Endothelial cell of umbilical vein (primary cell): ENCODE data around the gene WBP4. TPM values are rescaled to one million over a fixed set of nuclear protein-coding genes. Genes with fewer than 3 reads are reported as not detected.

Experiments used
- BruUV-seq: library from RNA; stranded (reverse); fragments of 400-500 nt; replicated peaks from 2 replicates; lab custom pipeline; 2021; lab: Mats Ljungman, UMichigan
- CTCF ChIA-PET: fragments of 300-600, 350-600 bp; sonication (Branson Sonifier 250); formaldehyde crosslinking; loops from one replicate; lab custom pipeline; 2021; ENCODE audit warnings: antibody characterized with exemption, inconsistent platforms; lab: Charles Lee
- POLR2A ChIA-PET: fragments of 300-600, 350-600 bp; sonication (Branson Sonifier 250); formaldehyde crosslinking; loops from one replicate; lab custom pipeline; 2021; ENCODE audit warnings: antibody characterized with exemption, inconsistent platforms; lab: Charles Lee
- DNase-seq: peaks from one replicate; pipeline ENCODE4 v3.0.0-alpha.2; 2011; ENCODE audit warnings: low read depth, low spot score
- FAIRE-seq: peaks from 2 replicates; lab custom pipeline; 2011; peaks lifted over from hg19 to GRCh38; lab: Jason Lieb, UNC
- H2AFZ ChIP-seq: 2 replicates; pipeline ENCODE4 v1.6.0; 2012; ENCODE audit warnings: low read depth, low read length, control low read depth, inconsistent platforms
- H3K27ac ChIP-seq: 2 replicates; pipeline ENCODE4 v1.5.1; 2011; ENCODE audit warnings: low read depth, mild to moderate bottlenecking, control low read depth, low read length, moderate library complexity; ENCODE audit not compliant: insufficient read depth
- H3K27me3 ChIP-seq, 2 experiments: 2 replicates each; pipeline versions ENCODE4 v1.6.0 to v1.6.1; 2011; ENCODE audit warnings: low read length in 2 of 2, mixed read lengths in 1 of 2; ENCODE audit not compliant: control insufficient read depth in 2 of 2, insufficient read depth in 2 of 2
- H3K36me3 ChIP-seq, 2 experiments: 2 replicates in 1 of 2; 3 replicates in 1 of 2; pipeline ENCODE4 v1.5.1; 2011; ENCODE audit warnings: low read length in 2 of 2, mild to moderate bottlenecking in 1 of 2, moderate library complexity in 1 of 2; ENCODE audit not compliant: control insufficient read depth in 2 of 2, insufficient read depth in 2 of 2; ENCODE audit errors: extremely low read depth in 1 of 2
- H3K4me1 ChIP-seq: 3 replicates; pipeline ENCODE4 v1.5.1; 2011; ENCODE audit warnings: mild to moderate bottlenecking, low read length; ENCODE audit not compliant: control insufficient read depth, insufficient read depth; ENCODE audit errors: extremely low read depth
- H3K4me2 ChIP-seq: 2 replicates; pipeline ENCODE4 v1.6.1; 2011; ENCODE audit warnings: low read length, control low read depth, mixed read lengths; ENCODE audit not compliant: insufficient read depth
- H3K4me3 ChIP-seq, 3 experiments: fragments of 200-600 bp in 1 of 3; sonication (generic), shearing (Covaris generic) in 1 of 3; replicated peaks in 1 of 3; 2 replicates each; pipeline ENCODE4 v1.5.1; 2011 to 2016; ENCODE audit warnings: control low read depth in 3 of 3, low read length in 3 of 3, mild to moderate bottlenecking in 2 of 3, inconsistent platforms in 1 of 3, low read depth in 1 of 3, moderate library complexity in 1 of 3; ENCODE audit not compliant: insufficient read depth in 1 of 3
- H3K79me2 ChIP-seq: 2 replicates; pipeline ENCODE4 v1.6.0; 2012; ENCODE audit warnings: low read length, inconsistent platforms; ENCODE audit not compliant: control insufficient read depth, insufficient read depth
- H3K9ac ChIP-seq: replicated peaks from 2 replicates; pipeline ENCODE3; 2011; ENCODE audit warnings: low read length, control low read depth; ENCODE audit not compliant: insufficient read depth; ENCODE audit errors: extremely low read depth
- H3K9me1 ChIP-seq: replicated peaks from 3 replicates; pipeline ENCODE4 v1.6.0; 2011; ENCODE audit warnings: mild to moderate bottlenecking, low read length; ENCODE audit not compliant: control insufficient read depth, insufficient read depth; ENCODE audit errors: extremely low read depth
- H3K9me3 ChIP-seq: replicated peaks from 2 replicates; pipeline ENCODE4 v1.5.1; 2012; ENCODE audit warnings: low read length, inconsistent platforms; ENCODE audit not compliant: control insufficient read depth, insufficient read depth
- H4K20me1 ChIP-seq: replicated peaks from 2 replicates; pipeline ENCODE3; 2011; ENCODE audit warnings: mild to moderate bottlenecking, low read length; ENCODE audit not compliant: control insufficient read depth, insufficient read depth; ENCODE audit errors: extremely low read depth
- CTCF ChIP-seq, 2 donors: IDR thresholded peaks; 1 replicate in 1 of 2; 2 replicates in 1 of 2; pipeline ENCODE4 v1.5.1; 2011; ENCODE audit warnings: low read length in 2 of 2, mild to moderate bottlenecking in 2 of 2, moderate library complexity in 2 of 2, control low read depth in 1 of 2, inconsistent platforms in 1 of 2, low read depth in 1 of 2; ENCODE audit not compliant: insufficient read depth in 1 of 2; ENCODE audit errors: extremely low read depth in 1 of 2
- EZH2 ChIP-seq: IDR thresholded peaks from 2 replicates; pipeline ENCODE4 v1.6.1; 2012; ENCODE audit warnings: borderline replicate concordance, low read depth, mild to moderate bottlenecking, moderate library complexity, low read length, inconsistent platforms; ENCODE audit not compliant: severe bottlenecking
- FOS ChIP-seq: IDR thresholded peaks from 2 replicates; pipeline ENCODE4 v1.6.1; 2011; ENCODE audit warnings: mild to moderate bottlenecking, low read length, moderate library complexity, borderline replicate concordance; ENCODE audit not compliant: insufficient read depth
- GATA2 ChIP-seq: IDR thresholded peaks from 2 replicates; pipeline ENCODE4 v1.7.0; 2011; ENCODE audit warnings: low read depth, mild to moderate bottlenecking, moderate library complexity, mixed read lengths, low read length; ENCODE audit not compliant: insufficient read length, insufficient read depth
- JUN ChIP-seq: IDR thresholded peaks from 2 replicates; pipeline ENCODE4 v1.6.1; 2011; ENCODE audit warnings: borderline replicate concordance, low read depth; ENCODE audit not compliant: insufficient read length, insufficient read depth
- MAX ChIP-seq: IDR thresholded peaks from 2 replicates; pipeline ENCODE4 v1.6.1; 2011; ENCODE audit not compliant: insufficient read depth, insufficient read length
- MYC ChIP-seq: IDR thresholded peaks from one replicate; pipeline ENCODE4 v1.6.1; 2011; ENCODE audit warnings: mild to moderate bottlenecking, low read depth, low read length
- POLR2A ChIP-seq: IDR thresholded peaks from 2 replicates; pipeline ENCODE4 v1.6.1; 2012; ENCODE audit warnings: low read depth, mild to moderate bottlenecking, control low read depth, low read length
- POLR2AphosphoS5 ChIP-seq: IDR thresholded peaks from 2 replicates; pipeline ENCODE4 v1.6.1; 2012; ENCODE audit warnings: low read depth, mild to moderate bottlenecking, control low read depth, low read length, moderate library complexity; ENCODE audit not compliant: insufficient read depth
- dilution Hi-C: fragments of 300-500 bp; cut with MboI; formaldehyde crosslinking; loops from one replicate; pipeline ENCODE4 v1.15.0; 2019; ENCODE audit warnings: low sequenced_read_pairs; ENCODE audit not compliant: extremely low pct_ligation_motif_present
- intact Hi-C: fragments of 100-400 bp; cut with micrococcal nuclease; formaldehyde crosslinking; loops from one replicate; pipeline ENCODE4 v1.10.0; 2022
- polyA plus RNA-seq, 4 experiments: library from polyadenylated mRNA; depleted of rRNA in 3 of 4; stranded (reverse) in 3 of 4; unstranded in 1 of 4; fragments of >200 nt; gene quantifications; 2 replicates each; pipeline versions ENCODE4 v1.2.1 to v1.2.3, GENCODE V29; 2011 to 2012; ENCODE audit warnings: missing spikeins in 1 of 4
- total RNA-seq: library from RNA; stranded (reverse); gene quantifications from 2 replicates; pipeline ENCODE4 v1.2.3, GENCODE V29; 2021

The WBP4 gene
- total and polyA plus RNA-seq, 2 donors (not counting 3 experiments of a cell fraction or from before 2014, with no cell fraction given): 4.3 to 14.8 TPM

- H2AFZ ChIP-seq: no peak overlapping the region
- no peak overlapping the region for H3K9ac ChIP-seq
- H3K27me3 ChIP-seq: no peaks in the 10 kb centered on the region
- peaks cover 53% of the 10 kb centered on the region for H3K79me2 ChIP-seq
- no peaks in the 10 kb centered on the region for H3K36me3 ChIP-seq
- H3K4me1 ChIP-seq: peaks cover 3% of the 10 kb centered on the region
- H3K27ac ChIP-seq: no peak overlapping the region
- H3K4me3 ChIP-seq: no peak overlapping the region
- ChIA-PET POLR2A (no interaction called here), CTCF (interaction anchor here (0.9 kb wide), 1 partner anchor 39 kb away, joined by 3 read pairs; no protein-coding TSS in a partner anchor)
- H3K9me3 ChIP-seq: no peaks in the 10 kb centered on the region
- H4K20me1 ChIP-seq: no peaks in the 10 kb centered on the region
- no TSS peak for BruUV-seq
- dilution Hi-C loops (no loop called here), intact Hi-C loops (no loop called here)
- no peaks in the 10 kb centered on the region for H3K9me1 ChIP-seq
- no peak for FAIRE-seq
- H3K4me2 ChIP-seq: no peak overlapping the region
- TF ChIP-seq GATA2 (no peak), EZH2 (no peak), POLR2A (no peak), JUN (no peak), CTCF (IDR thresholded peaks at IDR 0.05; ENCODE audit: extremely low read depth in 1 of 2, insufficient read depth in 1 of 2, low read depth in 1 of 2, low read length in 2 of 2) (no peak), FOS (no peak), POLR2AphosphoS5 (no peak), MAX (no peak), MYC (no peak)
- no peak for DNase-seq
These were observed 45.4 kb upstream of the WBP4 start for GRCh38 chr13:41015920-41016319.
